Measurements from ENCODE around the gene CPB1.

The CPB1 gene

DNA sequence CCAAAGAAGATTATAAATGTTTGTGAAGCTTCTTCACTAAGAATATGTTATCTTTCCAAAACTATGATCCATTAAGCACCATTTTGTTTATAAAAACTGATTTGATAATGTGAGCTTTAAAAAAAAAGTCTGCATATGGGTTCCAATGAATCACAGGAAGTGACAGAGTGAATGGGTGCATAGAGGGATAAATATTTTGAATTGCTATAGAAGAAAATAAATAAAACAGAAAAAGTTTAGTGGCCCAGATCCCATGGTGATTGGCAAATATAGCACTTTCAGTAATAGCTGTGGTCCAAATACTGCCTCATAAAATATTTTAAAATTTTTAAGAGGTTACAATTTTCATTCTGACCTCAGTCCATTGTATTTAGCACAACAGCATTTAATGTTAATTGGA is 56.6 kb downstream of the CPB1 start:
- no peak for DNase-seq

GRCh38 chr3:148889828-148890227 is 62.2 kb downstream of the CPB1 start:
- no peak for DNase-seq

- DNase-seq, result no peak
These were observed 68.5 kb downstream of the CPB1 start for GRCh38 chr3:148896062-148896461.

DNA sequence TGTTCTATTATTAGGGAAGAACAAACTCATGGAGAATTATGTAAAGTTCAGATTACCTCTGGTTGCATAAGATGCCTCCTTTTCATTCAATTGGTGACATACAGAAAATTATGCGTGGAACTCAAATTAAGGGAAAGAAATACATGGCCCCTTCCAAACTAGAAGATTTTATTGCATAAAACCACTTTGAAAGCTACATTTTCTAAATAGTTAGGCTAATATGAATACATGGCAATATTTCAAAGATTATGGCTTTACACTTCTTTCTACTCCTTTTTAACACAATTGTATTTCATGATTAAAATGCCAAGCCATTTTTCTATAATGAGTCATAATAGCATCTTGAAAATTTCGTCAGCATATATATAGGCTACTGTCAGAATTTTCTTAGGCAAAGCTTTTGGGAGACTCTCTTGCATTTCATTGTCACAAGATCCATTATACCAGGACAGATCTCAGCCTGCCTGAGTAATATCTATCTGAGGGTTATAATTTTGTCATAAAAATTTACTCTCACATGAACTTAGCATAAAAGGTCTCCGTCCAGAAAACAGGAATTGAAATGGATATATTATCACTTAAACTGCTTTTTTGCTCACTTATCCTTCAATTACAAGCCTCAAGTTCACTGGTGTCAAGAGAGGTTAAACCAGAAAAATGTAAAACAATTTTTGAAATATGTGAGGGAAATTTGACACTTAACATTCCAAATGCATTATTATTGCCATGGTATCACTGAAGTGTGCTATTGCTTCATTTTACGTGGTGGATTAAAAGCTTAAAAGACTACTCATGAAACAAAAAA is 74.6 kb downstream of the CPB1 start:
- no peak for DNase-seq

GRCh38 chr3:148903022-148903442 is 75.4 kb downstream of the CPB1 start:
- no peak for DNase-seq

- no peak for DNase-seq
These were observed 76.3 kb downstream of the CPB1 start for GRCh38 chr3:148903941-148904340.

GRCh38 chr3:148906667-148907066 is 79.1 kb downstream of the CPB1 start:
- no peak for DNase-seq

Data from activated CD4-positive, alpha-beta T cell treated with anti-CD3 and anti-CD28 coated beads, Interleukin-2, amount 50 U/mL, for 16 hours (primary cell).